SW 1271 (cell line): Measurements from ENCODE around the gene NPAS1.

ENCODE experiments used
- DNase-seq, 2 experiments: peaks; one replicate each; lab custom pipeline; 2025; lab: John Stamatoyannopoulos, UW

NPAS1 gene

GRCh38 chr19:47019431-47020041 lies at the start of gene NPAS1:
Gene NPAS1, plus strand, starts transcription at chr19:47019837. Its CDS starts 1,211 bp downstream, at chr19:47021048.
- DNase-seq: no peak

- DNase-seq: no peak
These were observed 48.8 kb upstream of the NPAS1 start for GRCh38 chr19:46970815-46971214.

- DNase-seq: no peak
These were observed 47.3 kb upstream of the NPAS1 start for GRCh38 chr19:46972311-46972710.

GRCh38 chr19:46974181-46974580 lies 45.5 kb upstream of the NPAS1 start:
- no peak for DNase-seq

- no peak for DNase-seq
These were observed 44.4 kb upstream of the NPAS1 start for GRCh38 chr19:46975011-46975924.

GRCh38 chr19:46975925-46976782 lies 43.5 kb upstream of the NPAS1 start:
- DNase-seq: no peak

GRCh38 chr19:46976845-46977320 lies 42.8 kb upstream of the NPAS1 start:
- DNase-seq: no peak

GRCh38 chr19:46977548-46977947 lies 42.1 kb upstream of the NPAS1 start:
- no peak for DNase-seq

GRCh38 chr19:46978171-46978869 lies 41.3 kb upstream of the NPAS1 start:
- no peak for DNase-seq

GRCh38 chr19:46979126-46980105 lies 40.2 kb upstream of the NPAS1 start:
- no peak for DNase-seq

- no peak for DNase-seq
These were observed 38.9 kb upstream of the NPAS1 start for GRCh38 chr19:46980761-46981160.

- DNase-seq: no peak
These were observed 38.2 kb upstream of the NPAS1 start for GRCh38 chr19:46981286-46981945.

- no peak for DNase-seq
These were observed 36.5 kb upstream of the NPAS1 start for GRCh38 chr19:46983097-46983496.

- DNase-seq: no peak
These were observed 35.3 kb upstream of the NPAS1 start for GRCh38 chr19:46984077-46985010.

GRCh38 chr19:46985542-46986415 lies 33.9 kb upstream of the NPAS1 start:
- DNase-seq: no peak

- DNase-seq: no peak
These were observed 30.9 kb upstream of the NPAS1 start for GRCh38 chr19:46988614-46989230.

GRCh38 chr19:46990991-46991676 lies 28.5 kb upstream of the NPAS1 start:
- peak; percentile 31 to 45 for DNase-seq
